HG03095 (cell line): ENCODE results near the gene UBAC2.
"Not testable (repeated sequence)": the region's sequence is repeated elsewhere in the genome, so short reads cannot be mapped to it uniquely, and the experiment has no call there.

ENCODE experiments used
- ATAC-seq: cut with Tn5 transposase; IDR thresholded peaks from one replicate; pipeline ENCODE4 v1.9.1; 2021; ENCODE audit warnings: moderate library complexity; ENCODE audit not compliant: unreplicated experiment

The UBAC2 gene

GRCh38 chr13:99385940-99386339 lies 185.3 kb downstream of the UBAC2 start:
- no peak for ATAC-seq

GRCh38 chr13:99386495-99386894 lies 185.8 kb downstream of the UBAC2 start:
- ATAC-seq = no peak

- peak; percentile 69 for ATAC-seq
These were observed 186.5 kb downstream of the UBAC2 start for GRCh38 chr13:99386911-99387788.

- ATAC-seq = no peak
These were observed 187.8 kb downstream of the UBAC2 start for GRCh38 chr13:99388334-99388923.

- ATAC-seq = not testable (repeated sequence)
These were observed 188.4 kb downstream of the UBAC2 start for GRCh38 chr13:99389094-99389493.

- no peak for ATAC-seq
These were observed 189.1 kb downstream of the UBAC2 start for GRCh38 chr13:99389520-99390304.

GRCh38 chr13:99390601-99391000 lies 189.9 kb downstream of the UBAC2 start:
- ATAC-seq = no peak

GRCh38 chr13:99391781-99392469 lies 191.3 kb downstream of the UBAC2 start:
- no peak for ATAC-seq

GRCh38 chr13:99392470-99393135 lies 191.9 kb downstream of the UBAC2 start:
- ATAC-seq = no peak

GRCh38 chr13:99393391-99393790 lies 192.7 kb downstream of the UBAC2 start:
- ATAC-seq = not testable (repeated sequence)

- no peak for ATAC-seq
These were observed 193.4 kb downstream of the UBAC2 start for GRCh38 chr13:99393791-99394735.

- ATAC-seq = no peak
These were observed 194.8 kb downstream of the UBAC2 start for GRCh38 chr13:99395436-99395835.

- ATAC-seq = no peak
These were observed 195.8 kb downstream of the UBAC2 start for GRCh38 chr13:99396446-99396845.

GRCh38 chr13:99398071-99398470 lies 197.4 kb downstream of the UBAC2 start:
- no peak for ATAC-seq

GRCh38 chr13:99398916-99399622 lies 198.4 kb downstream of the UBAC2 start:
- no peak for ATAC-seq

GRCh38 chr13:99399623-99399974 lies 198.9 kb downstream of the UBAC2 start:
- no peak for ATAC-seq

GRCh38 chr13:99403458-99403971 lies 202.9 kb downstream of the UBAC2 start:
- no peak for ATAC-seq

- ATAC-seq = no peak
These were observed 203.5 kb downstream of the UBAC2 start for GRCh38 chr13:99404005-99404755.
